ENCODE results near the gene TNS1. TPM values are rescaled to one million over a fixed set of nuclear protein-coding genes. Genes with fewer than 3 reads are reported as not detected.
"Not testable (repeated sequence)": the region's sequence is repeated elsewhere in the genome, so short reads cannot be mapped to it uniquely, and the experiment has no call there.

TNS1 gene
- total RNA-seq, 1 donor from 2014 or later: 7.9 TPM

GRCh38 chr2:218035463-218036100 is 32.8 kb upstream of the TNS1 start:
- no peaks in the 10 kb centered on the region for H3K36me3 Mint-ChIP-seq (ENCODE audit: insufficient read depth)
- H3K9me3 Mint-ChIP-seq (ENCODE audit: low read depth): no peaks in the 10 kb centered on the region
- peaks cover 70% of the 10 kb centered on the region for H3K27me3 Mint-ChIP-seq
- H3K4me1 Mint-ChIP-seq (ENCODE audit: low read depth): peaks cover 5% of the 10 kb centered on the region
- H3K27ac Mint-ChIP-seq: no peak overlapping the region
- DNase-seq (ENCODE audit: low spot score, unreplicated experiment): no peak
- no peak overlapping the region for H3K4me3 Mint-ChIP-seq (ENCODE audit: low read depth)
- TF ChIP-seq, protein P1, sequence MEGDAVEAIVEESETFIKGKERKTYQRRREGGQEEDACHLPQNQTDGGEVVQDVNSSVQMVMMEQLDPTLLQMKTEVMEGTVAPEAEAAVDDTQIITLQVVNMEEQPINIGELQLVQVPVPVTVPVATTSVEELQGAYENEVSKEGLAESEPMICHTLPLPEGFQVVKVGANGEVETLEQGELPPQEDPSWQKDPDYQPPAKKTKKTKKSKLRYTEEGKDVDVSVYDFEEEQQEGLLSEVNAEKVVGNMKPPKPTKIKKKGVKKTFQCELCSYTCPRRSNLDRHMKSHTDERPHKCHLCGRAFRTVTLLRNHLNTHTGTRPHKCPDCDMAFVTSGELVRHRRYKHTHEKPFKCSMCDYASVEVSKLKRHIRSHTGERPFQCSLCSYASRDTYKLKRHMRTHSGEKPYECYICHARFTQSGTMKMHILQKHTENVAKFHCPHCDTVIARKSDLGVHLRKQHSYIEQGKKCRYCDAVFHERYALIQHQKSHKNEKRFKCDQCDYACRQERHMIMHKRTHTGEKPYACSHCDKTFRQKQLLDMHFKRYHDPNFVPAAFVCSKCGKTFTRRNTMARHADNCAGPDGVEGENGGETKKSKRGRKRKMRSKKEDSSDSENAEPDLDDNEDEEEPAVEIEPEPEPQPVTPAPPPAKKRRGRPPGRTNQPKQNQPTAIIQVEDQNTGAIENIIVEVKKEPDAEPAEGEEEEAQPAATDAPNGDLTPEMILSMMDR (IDR thresholded peaks at IDR 0.05; ENCODE audit: unreplicated experiment): no peak

DNA sequence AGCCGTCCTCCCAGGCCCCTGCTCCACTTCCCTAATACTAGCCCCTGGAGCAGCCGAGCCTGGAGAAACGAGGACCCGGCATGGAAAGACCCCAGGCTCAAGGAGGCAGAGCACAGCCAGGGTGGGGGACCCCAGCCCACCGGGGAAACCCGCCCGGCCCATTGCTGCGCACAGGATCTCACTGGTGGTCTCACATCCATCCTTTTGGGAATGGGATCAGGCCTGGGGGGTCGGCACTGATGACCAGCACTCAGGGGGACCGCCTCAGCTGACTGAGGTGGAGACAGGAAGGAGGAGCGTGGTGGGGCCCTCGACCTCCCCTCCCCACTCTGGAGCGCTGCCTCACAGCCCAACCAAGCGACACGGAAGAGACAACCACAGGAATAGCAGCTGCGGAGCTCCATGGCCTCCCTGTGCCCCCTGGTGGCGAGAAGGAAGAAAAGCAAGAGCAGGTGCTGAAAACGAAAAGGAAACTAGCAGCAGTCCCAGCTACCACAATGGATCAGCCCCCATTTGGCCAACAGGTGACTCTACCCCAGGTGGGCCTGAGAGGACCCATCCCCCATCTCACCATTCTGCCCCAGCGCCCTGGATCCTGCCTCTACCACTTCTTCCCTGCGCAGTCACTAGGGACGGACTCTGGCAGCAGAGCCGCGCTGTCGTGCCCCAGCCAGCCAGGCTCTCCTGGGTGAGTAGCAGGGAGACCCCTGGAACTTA is 31.9 kb upstream of the TNS1 start:
- H3K9me3 Mint-ChIP-seq (ENCODE audit: low read depth); H3K36me3 Mint-ChIP-seq (ENCODE audit: insufficient read depth); H3K27ac Mint-ChIP-seq; H3K4me1 Mint-ChIP-seq (ENCODE audit: low read depth): not testable (repeated sequence)
- peak overlapping the region; percentile 37 for H3K4me3 Mint-ChIP-seq (ENCODE audit: low read depth)
- TF ChIP-seq, protein P1 (IDR thresholded peaks at IDR 0.05; ENCODE audit: unreplicated experiment): peak; percentile 84
- peak; percentile 57 for DNase-seq (ENCODE audit: low spot score, unreplicated experiment)
- peaks cover 61% of the 10 kb centered on the region for H3K27me3 Mint-ChIP-seq

DNA sequence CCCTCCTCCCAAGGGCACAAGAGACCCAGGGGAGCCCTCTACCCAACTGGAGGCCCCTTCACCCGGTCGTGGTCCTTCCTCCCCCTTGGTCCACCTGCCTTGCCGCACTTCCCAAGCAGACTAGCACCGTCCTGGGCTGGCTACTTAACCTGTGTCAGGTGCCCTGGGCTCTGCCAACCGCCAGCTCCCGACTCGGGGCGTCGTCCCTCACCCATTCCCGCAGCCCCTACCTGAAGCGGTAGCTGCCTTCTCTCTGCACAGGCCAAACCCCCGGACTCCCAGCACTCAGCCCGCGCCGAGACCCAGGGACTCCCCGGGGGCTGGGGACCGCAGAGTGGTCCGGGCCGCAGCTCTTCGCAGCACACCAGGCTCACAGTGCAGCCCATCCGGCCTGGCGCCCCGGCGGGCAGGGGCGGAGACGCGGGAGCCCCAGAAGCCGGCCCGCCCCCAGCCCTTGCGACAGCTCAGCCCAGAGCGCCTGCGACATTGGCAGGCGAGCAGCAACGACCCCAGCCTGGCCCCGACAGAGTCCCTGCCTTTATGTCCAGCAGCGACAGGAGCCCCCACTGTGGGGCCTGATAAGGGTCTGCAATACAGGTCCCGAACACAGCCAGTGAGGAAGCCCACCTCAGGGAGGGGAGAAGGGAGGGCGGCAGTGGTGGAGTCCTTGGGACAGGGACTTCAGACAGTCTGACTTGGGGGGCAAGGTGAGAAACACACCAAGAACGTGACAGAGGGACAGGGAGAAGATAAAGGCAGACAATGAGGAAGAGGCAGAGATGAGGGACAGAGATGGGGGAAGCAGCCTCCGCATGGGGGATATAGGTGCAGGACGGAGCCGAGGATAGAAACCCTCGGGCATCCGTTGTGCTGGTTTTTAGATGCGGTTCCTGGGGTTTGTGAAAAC is 31.0 kb upstream of the TNS1 start:
- H3K4me3 Mint-ChIP-seq (ENCODE audit: low read depth): peak overlapping the region; percentile 37
- H3K36me3 Mint-ChIP-seq (ENCODE audit: insufficient read depth): no peaks in the 10 kb centered on the region
- no peak overlapping the region for H3K27ac Mint-ChIP-seq
- no peak for DNase-seq (ENCODE audit: low spot score, unreplicated experiment)
- H3K9me3 Mint-ChIP-seq (ENCODE audit: low read depth): no peaks in the 10 kb centered on the region
- TF ChIP-seq, protein P1 (IDR thresholded peaks at IDR 0.05; ENCODE audit: unreplicated experiment): no peak
- H3K4me1 Mint-ChIP-seq (ENCODE audit: low read depth): peaks cover 5% of the 10 kb centered on the region
- H3K27me3 Mint-ChIP-seq: peaks cover 53% of the 10 kb centered on the region

DNA sequence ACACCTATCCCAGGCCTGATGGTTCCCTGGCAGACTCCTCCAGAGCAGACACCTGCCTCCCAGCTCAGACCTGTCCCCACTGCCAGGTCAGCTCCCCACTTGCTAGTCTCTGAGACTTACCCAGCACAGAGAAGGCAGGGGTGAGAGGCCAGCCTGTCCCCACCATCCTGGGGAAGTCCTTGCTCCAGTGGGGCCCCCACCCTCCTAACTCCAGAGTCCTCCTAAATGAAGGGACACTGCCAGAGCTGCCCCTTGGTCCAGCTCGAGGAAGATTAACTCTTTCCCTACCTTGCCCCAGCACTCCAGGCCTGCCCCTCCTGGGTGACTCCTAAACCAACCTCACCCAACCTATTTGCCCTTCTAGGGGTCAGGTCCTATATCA is 30.4 kb upstream of the TNS1 start:
- no peak for DNase-seq (ENCODE audit: low spot score, unreplicated experiment)
- TF ChIP-seq, protein P1 (IDR thresholded peaks at IDR 0.05; ENCODE audit: unreplicated experiment): no peak
- H3K27ac Mint-ChIP-seq: no peak overlapping the region

More for the DNA sequence above, 30.4 kb upstream of the TNS1 start:
- Mint-ChIP-seq H3K4me3 (ENCODE audit: low read depth) (no peak overlapping the region), H3K27me3 (peaks cover 51% of the 10 kb centered on the region), H3K4me1 (ENCODE audit: low read depth) (peaks cover 5% of the 10 kb centered on the region), H3K9me3 (ENCODE audit: low read depth) (no peaks in the 10 kb centered on the region), H3K36me3 (ENCODE audit: insufficient read depth) (no peaks in the 10 kb centered on the region)
